ENCODE results near the gene SARDH.

DNA sequence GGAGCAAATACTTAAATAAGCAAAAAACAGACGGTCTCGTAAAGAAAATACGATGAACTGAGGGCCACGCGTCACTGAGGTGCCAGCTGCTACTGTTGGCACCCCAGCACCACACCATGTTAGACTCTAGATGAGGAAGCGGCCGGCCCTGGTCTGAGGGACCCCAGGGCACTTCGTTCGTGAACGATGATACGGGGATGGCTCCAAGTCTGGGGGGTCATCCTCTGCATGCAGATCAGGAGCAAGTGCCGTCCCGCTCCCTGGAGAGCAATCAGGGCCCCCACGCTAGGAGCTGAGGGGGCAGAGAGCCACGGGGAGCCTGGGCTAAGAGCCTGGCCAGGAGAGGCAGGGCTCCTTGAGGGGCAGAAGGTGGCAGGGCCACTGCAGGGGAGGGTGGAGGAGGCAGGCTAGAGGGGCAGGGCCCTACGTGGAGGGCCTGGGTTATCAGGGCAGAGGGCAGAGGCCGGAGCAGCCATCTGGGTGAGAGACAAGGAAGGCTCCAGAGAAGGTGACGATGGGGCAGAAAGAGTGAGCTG, 24.1 kb downstream of the SARDH start:
- no peak for TF ChIP-seq EZH2 (IDR thresholded peaks at IDR 0.05; ENCODE audit: borderline replicate concordance, low read depth, low read length, severe bottlenecking)
- TF ChIP-seq, protein P1, sequence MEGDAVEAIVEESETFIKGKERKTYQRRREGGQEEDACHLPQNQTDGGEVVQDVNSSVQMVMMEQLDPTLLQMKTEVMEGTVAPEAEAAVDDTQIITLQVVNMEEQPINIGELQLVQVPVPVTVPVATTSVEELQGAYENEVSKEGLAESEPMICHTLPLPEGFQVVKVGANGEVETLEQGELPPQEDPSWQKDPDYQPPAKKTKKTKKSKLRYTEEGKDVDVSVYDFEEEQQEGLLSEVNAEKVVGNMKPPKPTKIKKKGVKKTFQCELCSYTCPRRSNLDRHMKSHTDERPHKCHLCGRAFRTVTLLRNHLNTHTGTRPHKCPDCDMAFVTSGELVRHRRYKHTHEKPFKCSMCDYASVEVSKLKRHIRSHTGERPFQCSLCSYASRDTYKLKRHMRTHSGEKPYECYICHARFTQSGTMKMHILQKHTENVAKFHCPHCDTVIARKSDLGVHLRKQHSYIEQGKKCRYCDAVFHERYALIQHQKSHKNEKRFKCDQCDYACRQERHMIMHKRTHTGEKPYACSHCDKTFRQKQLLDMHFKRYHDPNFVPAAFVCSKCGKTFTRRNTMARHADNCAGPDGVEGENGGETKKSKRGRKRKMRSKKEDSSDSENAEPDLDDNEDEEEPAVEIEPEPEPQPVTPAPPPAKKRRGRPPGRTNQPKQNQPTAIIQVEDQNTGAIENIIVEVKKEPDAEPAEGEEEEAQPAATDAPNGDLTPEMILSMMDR (IDR thresholded peaks at IDR 0.05; ENCODE audit: borderline replicate concordance, extremely low read depth, low read length, poor library complexity, severe bottlenecking), result no peak
